Measurements from ENCODE around the gene REV1.

GRCh38 chr2:99461828-99462483 lies 27.9 kb downstream of the REV1 start:
- TF ChIP-seq EZH2 (IDR thresholded peaks at IDR 0.05; ENCODE audit: insufficient read depth, poor library complexity, severe bottlenecking): no peak
- no peak for TF ChIP-seq EZH2phosphoT487 (IDR thresholded peaks at IDR 0.05; ENCODE audit: insufficient read depth, low read depth)

All from GM23248 (cell line).